HepG2 (cell line): ENCODE measurements around the gene PITPNM2. TPM values are rescaled to one million over a fixed set of nuclear protein-coding genes. Genes with fewer than 3 reads are reported as not detected.

Experiments used
- ATF7 ChIP-seq, 2 experiments: fragments of 450-650 bp in 1 of 2; sonication (generic) in 1 of 2; formaldehyde crosslinking in 1 of 2; IDR thresholded peaks; 2 replicates each; pipeline versions ENCODE4 v1.4.0 to v1.6.1; 2016 to 2020; ENCODE audit warnings: antibody characterized with exemption in 1 of 2, mild to moderate bottlenecking in 1 of 2, missing genetic modification reagents in 1 of 2
- ERF ChIP-seq: IDR thresholded peaks from 2 replicates; pipeline ENCODE4 v1.6.1; 2018; ENCODE audit warnings: missing biosample characterization, missing genetic modification reagents
- ETV5 ChIP-seq: IDR thresholded peaks from 2 replicates; pipeline ENCODE4 v1.6.1; 2018; ENCODE audit warnings: missing biosample characterization, missing genetic modification reagents, inconsistent platforms, borderline replicate concordance
- HDAC1 ChIP-seq: sonication (generic); formaldehyde crosslinking; IDR thresholded peaks from 2 replicates; pipeline ENCODE4 v1.5.1; 2020; ENCODE audit warnings: mild to moderate bottlenecking, missing genetic modification reagents
- HES4 ChIP-seq: sonication (generic); formaldehyde crosslinking; IDR thresholded peaks from 2 replicates; pipeline ENCODE4 v1.9.0; 2021; ENCODE audit warnings: mild to moderate bottlenecking, missing genetic modification reagents, borderline replicate concordance
- HOXA7 ChIP-seq: sonication (generic); formaldehyde crosslinking; IDR thresholded peaks from 2 replicates; pipeline ENCODE4 v1.8.1; 2022; ENCODE audit warnings: mild to moderate bottlenecking, missing genetic modification reagents, moderate library complexity
- IKZF1 ChIP-seq: fragments of 450-650 bp; IDR thresholded peaks from 2 replicates; pipeline ENCODE4 v1.7.1; 2016
- KLF9 ChIP-seq: IDR thresholded peaks from 2 replicates; pipeline ENCODE4 v1.6.1; 2016; ENCODE audit warnings: low read depth
- MAFK ChIP-seq, 2 experiments: IDR thresholded peaks in 1 of 2; conservative IDR thresholded peaks in 1 of 2; 2 replicates each; pipeline ENCODE4 v1.6.1; 2011; ENCODE audit warnings: improper control_type of control experiment in 2 of 2, low read length in 2 of 2
- MED1 ChIP-seq: sonication (generic); formaldehyde crosslinking; IDR thresholded peaks from 2 replicates; pipeline ENCODE4 v1.4.0; 2020; ENCODE audit warnings: missing genetic modification reagents
- SUZ12 ChIP-seq: fragments of 150-350 bp; IDR thresholded peaks from 2 replicates; pipeline ENCODE4 v1.6.1; 2014; ENCODE audit warnings: low read depth, low read length
- ZFP91 ChIP-seq: sonication (generic); formaldehyde crosslinking; IDR thresholded peaks from 2 replicates; pipeline ENCODE4 v1.9.0; 2022; ENCODE audit warnings: missing genetic modification reagents, mild to moderate bottlenecking, borderline replicate concordance
- ZMYM4 ChIP-seq: sonication (generic); formaldehyde crosslinking; IDR thresholded peaks from 2 replicates; pipeline ENCODE4 v1.8.1; 2023; ENCODE audit warnings: mild to moderate bottlenecking, missing genetic modification reagents
- ZNF253 ChIP-seq: sonication (generic); formaldehyde crosslinking; IDR thresholded peaks from 2 replicates; pipeline ENCODE4 v1.8.0; 2022; ENCODE audit warnings: mild to moderate bottlenecking, missing genetic modification reagents, borderline replicate concordance
- ZNF770 ChIP-seq: sonication (generic); formaldehyde crosslinking; IDR thresholded peaks from 2 replicates; pipeline ENCODE4 v1.5.0; 2020; ENCODE audit warnings: mild to moderate bottlenecking, missing genetic modification reagents
- ZNF850 ChIP-seq: sonication (generic); formaldehyde crosslinking; conservative IDR thresholded peaks from 2 replicates; pipeline ENCODE4 v1.9.0; 2021; ENCODE audit warnings: mild to moderate bottlenecking, missing genetic modification reagents
- polyA plus RNA-seq, 8 experiments: library from polyadenylated mRNA; depleted of rRNA in 3 of 8; stranded (reverse) in 7 of 8; unstranded in 1 of 8; fragments of >200 nt; fragmentation: Illumina TruSeq in 4 of 8; extraction: Trizol in 4 of 8; gene quantifications; 2 replicates each; pipeline versions ENCODE4 v1.2.1 to v1.2.3, GENCODE V29; 2011 to 2016; ENCODE audit warnings: low read depth in 4 of 8, missing spikeins in 1 of 8, mixed read lengths in 1 of 8; ENCODE audit not compliant: insufficient read depth in 1 of 8
- total RNA-seq, 5 experiments: library from RNA; depleted of rRNA; stranded (reverse); fragments of >200 nt; fragmentation: Illumina TruSeq; extraction: Trizol; gene quantifications; 2 replicates each; pipeline ENCODE4 v1.2.3, GENCODE V29; 2016; ENCODE audit warnings: low read depth in 1 of 5
- TF ChIP-seq, protein P1 (sequence below): sonication (generic); formaldehyde crosslinking; IDR thresholded peaks from 2 replicates; pipeline ENCODE4 v1.8.1; 2023; ENCODE audit warnings: mild to moderate bottlenecking, moderate library complexity, missing genetic modification reagents
- TF ChIP-seq, protein P2 (sequence below): sonication (generic); formaldehyde crosslinking; IDR thresholded peaks from 2 replicates; pipeline ENCODE4 v1.5.0; 2020; ENCODE audit warnings: missing genetic modification reagents
- TF ChIP-seq, protein P3 (sequence below): sonication (generic); formaldehyde crosslinking; conservative IDR thresholded peaks from 2 replicates; pipeline ENCODE4 v1.8.1; 2023; ENCODE audit warnings: missing genetic modification reagents
- TF ChIP-seq, protein P4 (sequence below): sonication (generic); formaldehyde crosslinking; IDR thresholded peaks from 2 replicates; pipeline ENCODE4 v1.8.0; 2022; ENCODE audit warnings: mild to moderate bottlenecking, missing genetic modification reagents; ENCODE audit not compliant: insufficient replicate concordance

PITPNM2 gene
- total and polyA plus RNA-seq, 2 of the 13 experiments (the other 11 are each of a cell fraction or from before 2014, with no cell fraction given): 4.2 to 5.3 TPM

- TF ChIP-seq SUZ12: no peak
- TF ChIP-seq ZMYM4 (CRISPR knock-in tag): no peak
- TF ChIP-seq ZNF850: no peak
- TF ChIP-seq HES4 (CRISPR knock-in tag): no peak
- TF ChIP-seq ERF (CRISPR knock-in tag): peak; percentile 43; the same call in 1 of the 2 replicates
- TF ChIP-seq, protein P1, sequence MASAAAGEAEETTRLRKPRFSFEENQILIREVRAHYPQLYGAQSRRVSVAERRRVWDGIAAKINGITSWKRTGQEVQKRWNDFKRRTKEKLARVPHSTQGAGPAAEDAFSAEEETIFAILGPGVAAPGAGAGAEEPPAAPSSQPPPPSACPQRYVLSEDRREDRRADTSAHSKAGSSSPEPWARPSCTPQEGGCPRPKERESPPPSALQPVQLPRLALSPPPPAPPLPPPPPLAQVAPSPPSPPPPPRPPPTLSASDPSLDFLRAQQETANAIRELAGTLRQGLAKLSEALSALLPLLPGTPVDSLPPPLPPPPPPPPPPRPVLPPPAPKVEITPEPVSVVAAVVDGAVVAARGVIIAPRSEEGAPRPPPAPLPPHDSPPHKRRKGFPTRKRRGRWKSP (CRISPR knock-in tag): peak; percentile 45; the same call in 1 of the 2 replicates
- TF ChIP-seq ATF7 (IDR thresholded peaks at IDR 0.05): no peak
- TF ChIP-seq ATF7 (CRISPR knock-in tag; IDR thresholded peaks at IDR 0.05): no peak
- TF ChIP-seq IKZF1: no peak
- peak; percentile 71 for TF ChIP-seq MED1
- TF ChIP-seq ZNF253 (CRISPR knock-in tag): no peak
- peak; percentile 96 to 98 for TF ChIP-seq MAFK (conservative IDR thresholded peaks at IDR 0.05 in 1 of 2, IDR thresholded peaks at IDR 0.05 in 1 of 2; ENCODE audit: low read length in 2 of 2)
- TF ChIP-seq, protein P2, sequence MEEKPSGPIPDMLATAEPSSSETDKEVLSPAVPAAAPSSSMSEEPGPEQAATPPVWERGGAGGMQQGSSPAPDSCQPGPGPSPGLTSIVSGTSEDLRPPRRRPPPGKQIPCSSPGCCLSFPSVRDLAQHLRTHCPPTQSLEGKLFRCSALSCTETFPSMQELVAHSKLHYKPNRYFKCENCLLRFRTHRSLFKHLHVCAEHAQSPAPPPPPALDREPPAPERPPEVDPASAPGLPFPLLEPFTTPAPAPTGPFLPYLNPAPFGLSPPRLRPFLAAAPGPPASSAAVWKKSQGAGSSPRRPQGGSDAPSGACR (CRISPR knock-in tag): no peak
- TF ChIP-seq HOXA7 (CRISPR knock-in tag): no peak
- TF ChIP-seq HDAC1 (CRISPR knock-in tag): peak; percentile 53
- TF ChIP-seq, protein P3, sequence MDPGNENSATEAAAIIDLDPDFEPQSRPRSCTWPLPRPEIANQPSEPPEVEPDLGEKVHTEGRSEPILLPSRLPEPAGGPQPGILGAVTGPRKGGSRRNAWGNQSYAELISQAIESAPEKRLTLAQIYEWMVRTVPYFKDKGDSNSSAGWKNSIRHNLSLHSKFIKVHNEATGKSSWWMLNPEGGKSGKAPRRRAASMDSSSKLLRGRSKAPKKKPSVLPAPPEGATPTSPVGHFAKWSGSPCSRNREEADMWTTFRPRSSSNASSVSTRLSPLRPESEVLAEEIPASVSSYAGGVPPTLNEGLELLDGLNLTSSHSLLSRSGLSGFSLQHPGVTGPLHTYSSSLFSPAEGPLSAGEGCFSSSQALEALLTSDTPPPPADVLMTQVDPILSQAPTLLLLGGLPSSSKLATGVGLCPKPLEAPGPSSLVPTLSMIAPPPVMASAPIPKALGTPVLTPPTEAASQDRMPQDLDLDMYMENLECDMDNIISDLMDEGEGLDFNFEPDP (CRISPR knock-in tag): no peak
- TF ChIP-seq ZNF770 (CRISPR knock-in tag): no peak; the same call in 1 of the 2 replicates
- peak; percentile 45; the same call in 1 of the 2 replicates for TF ChIP-seq ETV5 (CRISPR knock-in tag)
- TF ChIP-seq ZFP91 (CRISPR knock-in tag): no peak; the same call in 1 of the 2 replicates
- no peak for TF ChIP-seq KLF9 (CRISPR knock-in tag)
- TF ChIP-seq, protein P4, sequence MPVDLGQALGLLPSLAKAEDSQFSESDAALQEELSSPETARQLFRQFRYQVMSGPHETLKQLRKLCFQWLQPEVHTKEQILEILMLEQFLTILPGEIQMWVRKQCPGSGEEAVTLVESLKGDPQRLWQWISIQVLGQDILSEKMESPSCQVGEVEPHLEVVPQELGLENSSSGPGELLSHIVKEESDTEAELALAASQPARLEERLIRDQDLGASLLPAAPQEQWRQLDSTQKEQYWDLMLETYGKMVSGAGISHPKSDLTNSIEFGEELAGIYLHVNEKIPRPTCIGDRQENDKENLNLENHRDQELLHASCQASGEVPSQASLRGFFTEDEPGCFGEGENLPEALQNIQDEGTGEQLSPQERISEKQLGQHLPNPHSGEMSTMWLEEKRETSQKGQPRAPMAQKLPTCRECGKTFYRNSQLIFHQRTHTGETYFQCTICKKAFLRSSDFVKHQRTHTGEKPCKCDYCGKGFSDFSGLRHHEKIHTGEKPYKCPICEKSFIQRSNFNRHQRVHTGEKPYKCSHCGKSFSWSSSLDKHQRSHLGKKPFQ (CRISPR knock-in tag): peak; percentile 31
Observed at GRCh38 chr12:123141615-123142517, 9.0 kb downstream of the PITPNM2 start (continued).
